Activated CD8-positive, alpha-beta memory T cell treated with anti-CD3 and anti-CD28 coated beads, Interleukin-2, amount 10 ng/mL, durations not matched to agents 7 days and 5 days (primary cell): Measurements from ENCODE around the gene INSL6. TPM values are rescaled to one million over a fixed set of nuclear protein-coding genes. Genes with fewer than 3 reads are reported as not detected.
A peak's percentile ranks its signal among the peaks of the same experiment; 100 is the strongest.

Source experiments
- ATAC-seq: fragments of 150-1000 bp; cut with Tn5 transposase; one replicate; pipeline ENCODE4 v1.10.0; 2021; ENCODE audit warnings: moderate library complexity
- CTCF ChIA-PET: fragments of 350-600 bp; sonication (Branson Sonifier 250); formaldehyde crosslinking; loops from one replicate; lab custom pipeline; 2021; ENCODE audit warnings: antibody characterized with exemption; lab: Charles Lee
- DNase-seq: peaks from one replicate; pipeline ENCODE4 v3.0.0-alpha.2; 2020
- H3K27ac Mint-ChIP-seq: one replicate; pipeline ENCODE4 v1.8.0; 2021; ENCODE audit warnings: mild to moderate bottlenecking, mixed read lengths
- H3K27me3 Mint-ChIP-seq: one replicate; pipeline ENCODE4 v1.8.0; 2021; ENCODE audit warnings: mixed read lengths
- H3K36me3 Mint-ChIP-seq: one replicate; pipeline ENCODE4 v1.8.0; 2021; ENCODE audit warnings: mild to moderate bottlenecking, mixed read lengths
- H3K4me1 Mint-ChIP-seq: one replicate; pipeline ENCODE4 v1.8.0; 2021; ENCODE audit warnings: mixed read lengths
- H3K4me3 Mint-ChIP-seq: one replicate; pipeline ENCODE4 v1.8.0; 2021; ENCODE audit warnings: mild to moderate bottlenecking, moderate library complexity, mixed read lengths
- H3K9me3 Mint-ChIP-seq: one replicate; pipeline ENCODE4 v1.8.0; 2022; ENCODE audit warnings: low read depth, mixed read lengths
- total RNA-seq, 2 experiments: library from RNA; stranded (reverse); gene quantifications; one replicate each; pipeline ENCODE4 v1.2.3, GENCODE V29; 2021

Gene INSL6
- total RNA-seq, 2 experiments from 2014 or later = not detected

GRCh38 chr9:5146241-5146640 lies 39.2 kb downstream of the INSL6 start:
- Mint-ChIP-seq H3K4me3 (no peak overlapping the region), H3K36me3 (peaks cover 54% of the 10 kb centered on the region), H3K4me1 (no peaks in the 10 kb centered on the region), H3K27me3 (no peaks in the 10 kb centered on the region), H3K27ac (no peak overlapping the region), H3K9me3 (peaks cover 3% of the 10 kb centered on the region)
- DNase-seq (no peak), ATAC-seq (no peak)
- CTCF ChIA-PET = no interaction called here

- Mint-ChIP-seq H3K36me3 (peaks cover 53% of the 10 kb centered on the region), H3K4me3 (no peak overlapping the region), H3K9me3 (peaks cover 3% of the 10 kb centered on the region), H3K27me3 (no peaks in the 10 kb centered on the region), H3K4me1 (no peaks in the 10 kb centered on the region), H3K27ac (no peak overlapping the region)
- ATAC-seq (no peak), DNase-seq (no peak)
- CTCF ChIA-PET = no interaction called here
Observed at GRCh38 chr9:5144217-5144616, 41.2 kb downstream of the INSL6 start.

GRCh38 chr9:5140151-5140550 lies 45.3 kb downstream of the INSL6 start:
- CTCF ChIA-PET = no interaction called here
- Mint-ChIP-seq H3K4me1 (no peaks in the 10 kb centered on the region), H3K36me3 (peaks cover 33% of the 10 kb centered on the region), H3K27ac (no peak overlapping the region), H3K27me3 (no peaks in the 10 kb centered on the region), H3K9me3 (peaks cover 9% of the 10 kb centered on the region), H3K4me3 (no peak overlapping the region)
- no peak for DNase-seq
- no peak for ATAC-seq

- no peaks in the 10 kb centered on the region for H3K27me3 Mint-ChIP-seq
- ATAC-seq (no peak), DNase-seq (no peak)
- CTCF ChIA-PET = no interaction called here
- peaks cover 33% of the 10 kb centered on the region for H3K36me3 Mint-ChIP-seq
- no peaks in the 10 kb centered on the region for H3K4me1 Mint-ChIP-seq
- no peaks in the 10 kb centered on the region for H3K9me3 Mint-ChIP-seq
- H3K27ac Mint-ChIP-seq = no peak overlapping the region
- no peak overlapping the region for H3K4me3 Mint-ChIP-seq
Observed at GRCh38 chr9:5122516-5122915, 62.9 kb downstream of the INSL6 start.

- H3K9me3 Mint-ChIP-seq = no peaks in the 10 kb centered on the region
- CTCF ChIA-PET = no interaction called here
- no peak for DNase-seq
- H3K4me1 Mint-ChIP-seq = no peaks in the 10 kb centered on the region
- H3K27ac Mint-ChIP-seq = no peak overlapping the region
- no peak overlapping the region for H3K4me3 Mint-ChIP-seq
- peaks cover 33% of the 10 kb centered on the region for H3K36me3 Mint-ChIP-seq
- no peak for ATAC-seq
- H3K27me3 Mint-ChIP-seq = no peaks in the 10 kb centered on the region
Observed at GRCh38 chr9:5122116-5122515, 63.3 kb downstream of the INSL6 start.

GRCh38 chr9:5113994-5114748 lies 71.3 kb downstream of the INSL6 start:
- Mint-ChIP-seq H3K9me3 (peaks cover 6% of the 10 kb centered on the region), H3K27me3 (no peaks in the 10 kb centered on the region), H3K4me3 (no peak overlapping the region), H3K4me1 (no peaks in the 10 kb centered on the region), H3K27ac (no peak overlapping the region), H3K36me3 (peaks cover 35% of the 10 kb centered on the region)
- CTCF ChIA-PET = no interaction called here
- peak; percentile 20 for ATAC-seq
- DNase-seq = no peak

Other genes starting within 250 kb of the INSL6 start
- 10 to 100 TPM; 20.6 to 27.0 TPM for gene JAK2, start 200.4 kb downstream of the INSL6 start, total RNA-seq
- gene INSL4, start 45.8 kb upstream of the INSL6 start, total RNA-seq = not detected
- gene RLN2, start 119.1 kb upstream of the INSL6 start, total RNA-seq = 1 to 10 TPM; 2.1 to 4.0 TPM
- 1 to 10 TPM; 1.0 to 1.5 TPM for gene RLN1, start 154.2 kb upstream of the INSL6 start, total RNA-seq